GM21576 (cell line): Measurements from ENCODE around the gene PCDH11Y.
"Not testable (repeated sequence)": the region's sequence is repeated elsewhere in the genome, so short reads cannot be mapped to it uniquely, and the experiment has no call there.

Source experiments
- ATAC-seq: cut with Tn5 transposase; IDR thresholded peaks from one replicate; pipeline ENCODE4 v1.9.1; 2021; ENCODE audit warnings: mild to moderate bottlenecking, moderate library complexity; ENCODE audit not compliant: unreplicated experiment

Gene PCDH11Y, protein sequence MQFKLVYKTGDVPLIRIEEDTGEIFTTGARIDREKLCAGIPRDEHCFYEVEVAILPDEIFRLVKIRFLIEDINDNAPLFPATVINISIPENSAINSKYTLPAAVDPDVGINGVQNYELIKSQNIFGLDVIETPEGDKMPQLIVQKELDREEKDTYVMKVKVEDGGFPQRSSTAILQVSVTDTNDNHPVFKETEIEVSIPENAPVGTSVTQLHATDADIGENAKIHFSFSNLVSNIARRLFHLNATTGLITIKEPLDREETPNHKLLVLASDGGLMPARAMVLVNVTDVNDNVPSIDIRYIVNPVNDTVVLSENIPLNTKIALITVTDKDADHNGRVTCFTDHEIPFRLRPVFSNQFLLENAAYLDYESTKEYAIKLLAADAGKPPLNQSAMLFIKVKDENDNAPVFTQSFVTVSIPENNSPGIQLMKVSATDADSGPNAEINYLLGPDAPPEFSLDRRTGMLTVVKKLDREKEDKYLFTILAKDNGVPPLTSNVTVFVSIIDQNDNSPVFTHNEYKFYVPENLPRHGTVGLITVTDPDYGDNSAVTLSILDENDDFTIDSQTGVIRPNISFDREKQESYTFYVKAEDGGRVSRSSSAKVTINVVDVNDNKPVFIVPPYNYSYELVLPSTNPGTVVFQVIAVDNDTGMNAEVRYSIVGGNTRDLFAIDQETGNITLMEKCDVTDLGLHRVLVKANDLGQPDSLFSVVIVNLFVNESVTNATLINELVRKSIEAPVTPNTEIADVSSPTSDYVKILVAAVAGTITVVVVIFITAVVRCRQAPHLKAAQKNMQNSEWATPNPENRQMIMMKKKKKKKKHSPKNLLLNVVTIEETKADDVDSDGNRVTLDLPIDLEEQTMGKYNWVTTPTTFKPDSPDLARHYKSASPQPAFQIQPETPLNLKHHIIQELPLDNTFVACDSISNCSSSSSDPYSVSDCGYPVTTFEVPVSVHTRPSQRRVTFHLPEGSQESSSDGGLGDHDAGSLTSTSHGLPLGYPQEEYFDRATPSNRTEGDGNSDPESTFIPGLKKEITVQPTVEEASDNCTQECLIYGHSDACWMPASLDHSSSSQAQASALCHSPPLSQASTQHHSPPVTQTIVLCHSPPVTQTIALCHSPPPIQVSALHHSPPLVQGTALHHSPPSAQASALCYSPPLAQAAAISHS (N-terminal part only)

DNA sequence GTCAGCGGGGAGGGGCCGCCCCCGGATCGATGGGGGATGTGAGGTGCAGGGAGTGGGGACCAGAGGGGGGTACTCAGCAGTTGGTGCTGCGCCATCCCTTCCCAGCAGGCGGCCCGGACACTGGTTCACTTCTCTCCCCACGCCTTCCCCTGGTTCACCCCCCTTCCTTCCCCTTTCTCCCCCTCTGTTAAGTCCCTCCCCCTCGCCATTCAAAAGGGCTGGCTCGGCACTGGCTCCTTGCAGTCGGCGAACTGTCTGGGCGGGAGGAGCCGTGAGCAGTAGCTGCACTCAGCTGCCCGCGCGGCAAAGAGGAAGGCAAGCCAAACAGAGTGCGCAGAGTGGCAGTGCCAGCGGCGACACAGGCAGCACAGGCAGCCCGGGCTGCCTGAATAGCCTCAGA is at the start of gene PCDH11Y:
Gene PCDH11Y, plus strand, starts transcription at position 240 of the 400 bp plus-strand sequence. CDS start 56,804 bp downstream, outside the sequence.
- not testable (repeated sequence) for ATAC-seq

DNA sequence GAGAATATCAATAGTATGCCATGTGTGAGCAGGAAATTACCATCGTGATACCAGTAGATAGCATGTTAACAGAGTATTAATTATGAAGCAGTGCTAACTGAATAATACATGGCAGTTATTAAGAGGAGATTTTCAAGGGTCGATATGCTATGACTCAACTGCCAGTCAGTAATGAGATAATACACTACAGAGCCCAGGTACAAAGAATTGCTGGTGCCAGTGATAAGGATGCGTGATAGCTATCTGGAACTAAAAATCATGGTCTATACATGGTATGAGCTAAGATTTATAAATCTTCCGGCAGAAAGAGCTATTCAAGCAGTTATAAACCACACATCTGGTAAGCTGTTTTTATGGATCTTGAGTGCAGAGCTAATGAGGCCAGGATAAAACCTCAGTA is 32.2 kb upstream of the PCDH11Y start:
- ATAC-seq, result not testable (repeated sequence)

DNA sequence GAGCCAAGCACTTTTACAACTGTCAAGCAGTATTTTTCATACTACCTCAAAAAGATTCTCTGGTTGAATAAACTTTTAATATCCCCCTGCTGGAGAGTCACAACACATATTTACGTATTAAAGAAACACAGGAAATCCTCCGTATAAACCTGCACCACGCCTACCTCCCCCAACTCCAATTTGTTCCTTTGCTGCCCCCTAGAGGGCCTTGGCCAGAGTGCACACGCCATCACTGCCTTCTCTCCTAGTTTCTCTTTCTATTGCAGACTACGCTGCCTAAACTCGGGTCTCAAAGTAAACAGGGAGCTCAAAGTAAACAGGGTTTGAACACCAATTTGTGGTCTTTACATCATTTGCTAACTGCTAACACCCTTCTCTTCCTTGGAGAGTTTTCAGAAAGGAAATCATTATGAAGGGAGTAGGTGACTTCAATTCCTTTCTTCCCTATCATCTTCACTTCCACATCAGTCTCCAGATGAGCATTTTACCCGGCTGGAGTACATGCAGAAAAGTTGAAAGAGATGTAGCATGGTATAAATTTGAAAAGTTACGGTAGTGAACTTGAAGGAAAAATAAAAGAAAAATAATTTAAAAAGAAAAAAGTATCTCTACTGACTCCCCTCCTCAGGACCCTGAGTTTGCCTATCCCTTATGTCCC is 8.2 kb upstream of the PCDH11Y start:
- ATAC-seq, result peak; percentile 100

DNA sequence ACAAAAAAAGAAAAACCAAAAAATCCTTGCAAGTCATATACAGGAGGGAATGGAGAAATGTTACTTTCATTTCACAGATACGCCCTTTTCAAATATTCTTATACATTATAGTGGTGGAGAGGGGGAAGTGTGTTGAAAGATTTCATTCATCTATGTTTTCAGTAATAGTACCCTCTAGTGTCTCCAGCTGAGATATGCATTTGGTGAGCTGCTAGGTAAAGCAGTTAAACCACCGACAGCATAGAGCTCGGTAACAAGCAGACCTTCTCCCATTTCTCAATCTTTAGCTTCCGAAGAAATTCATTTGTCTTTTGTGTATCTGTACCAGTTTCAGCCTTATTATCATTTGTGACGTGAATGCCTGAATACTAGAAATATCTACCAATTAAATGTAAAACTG is 5.2 kb upstream of the PCDH11Y start:
- not testable (repeated sequence) for ATAC-seq

DNA sequence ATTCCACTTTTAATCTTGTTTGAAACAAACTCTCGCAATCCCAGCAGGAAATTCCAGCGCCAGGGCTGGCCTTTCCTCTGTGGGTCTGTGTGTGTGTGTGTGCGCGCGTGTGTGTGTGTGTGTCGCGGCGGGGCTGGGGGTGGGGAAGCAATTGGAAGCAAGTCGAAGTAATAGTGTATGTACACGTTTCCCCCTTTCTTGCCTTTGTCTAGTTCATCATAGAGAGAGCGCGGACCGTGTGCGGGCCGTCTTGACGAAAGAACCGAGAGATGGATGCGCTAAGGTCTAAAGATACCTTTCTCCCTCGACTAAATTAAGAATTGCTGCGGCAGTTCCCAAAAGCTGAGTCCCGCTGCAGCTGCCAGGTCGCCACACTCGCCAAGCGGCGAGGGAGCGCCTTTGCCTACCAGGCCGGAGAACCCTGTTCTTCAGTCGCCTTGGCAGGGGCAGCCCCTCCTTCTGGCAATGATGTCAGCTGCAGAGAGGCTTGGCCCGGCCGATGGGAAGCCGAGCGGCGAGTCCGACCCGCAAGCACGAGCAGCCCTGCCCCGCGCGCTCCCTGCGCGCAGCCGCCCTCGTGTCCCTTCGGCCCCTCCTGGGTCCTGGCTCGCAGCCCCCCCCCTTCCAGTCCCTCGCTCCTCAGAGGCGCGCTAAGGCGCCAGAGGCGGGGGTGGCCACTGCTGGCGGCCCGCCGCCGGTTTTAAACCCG is 2.5 kb downstream of the PCDH11Y start:
- not testable (repeated sequence) for ATAC-seq

DNA sequence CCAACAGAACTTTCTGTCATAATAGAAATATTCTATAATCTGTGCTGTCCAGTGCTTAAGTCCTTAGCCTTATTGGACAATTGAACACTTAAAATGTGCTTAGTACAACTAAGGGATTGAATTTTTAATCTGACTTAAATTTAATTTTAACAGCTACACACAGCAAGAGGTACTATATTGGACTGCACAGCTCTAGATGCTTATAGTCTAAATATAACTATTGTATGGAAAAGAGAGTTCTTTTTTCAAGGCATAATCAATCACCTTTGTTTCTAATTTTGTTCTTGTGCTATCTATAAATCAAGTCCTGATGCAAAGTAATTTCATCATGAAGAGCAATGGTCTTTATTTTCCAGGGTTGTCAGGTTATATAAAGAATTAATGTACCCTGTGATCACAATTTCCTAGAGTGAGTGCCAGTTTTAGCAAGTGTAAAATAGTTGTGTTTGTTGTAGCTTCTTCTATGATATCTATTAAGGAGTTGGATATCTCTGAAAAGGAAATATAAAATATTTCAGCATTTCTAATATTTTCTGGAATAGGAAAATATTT is 39.0 kb downstream of the PCDH11Y start:
- ATAC-seq, result not testable (repeated sequence)

DNA sequence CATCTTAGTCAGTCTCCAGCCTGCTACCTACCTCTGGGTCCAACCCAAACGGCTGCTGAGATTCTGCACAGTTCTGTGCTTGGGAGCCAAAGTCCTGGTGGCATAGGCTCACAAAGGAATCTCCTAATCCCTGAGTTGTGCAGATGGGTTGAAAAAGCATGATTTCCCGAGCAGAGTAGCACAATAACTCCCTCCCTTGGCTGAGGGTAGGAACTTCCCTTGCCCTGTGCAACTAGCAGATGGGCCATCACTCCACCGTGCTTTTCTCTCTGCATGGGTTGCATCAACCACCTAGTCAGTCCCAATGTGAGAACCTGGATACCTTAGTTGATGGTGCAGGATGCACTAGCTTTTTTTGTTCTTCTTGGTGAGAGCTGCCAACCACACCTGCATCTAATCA is 82.9 kb downstream of the PCDH11Y start:
- not testable (repeated sequence) for ATAC-seq

DNA sequence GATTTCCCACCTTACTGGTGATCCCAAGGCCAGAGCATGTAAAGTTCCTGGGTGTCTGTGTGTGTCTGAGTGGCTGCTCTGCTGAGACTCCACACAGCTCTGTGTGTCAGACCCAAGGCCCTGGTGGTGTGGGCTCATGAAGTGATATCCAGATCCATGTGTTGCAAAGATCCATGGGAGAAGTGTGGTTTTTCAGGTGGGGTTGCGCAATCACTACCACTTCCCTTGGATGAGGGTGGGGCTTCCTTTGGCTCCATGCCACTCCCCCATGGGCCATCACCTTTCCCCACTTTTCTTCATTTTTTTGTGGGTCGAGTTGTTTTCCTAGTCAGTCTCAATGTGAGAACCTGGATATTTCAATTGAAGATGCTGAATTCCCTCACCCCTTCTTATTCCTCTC is 182.9 kb downstream of the PCDH11Y start:
- not testable (repeated sequence) for ATAC-seq

DNA sequence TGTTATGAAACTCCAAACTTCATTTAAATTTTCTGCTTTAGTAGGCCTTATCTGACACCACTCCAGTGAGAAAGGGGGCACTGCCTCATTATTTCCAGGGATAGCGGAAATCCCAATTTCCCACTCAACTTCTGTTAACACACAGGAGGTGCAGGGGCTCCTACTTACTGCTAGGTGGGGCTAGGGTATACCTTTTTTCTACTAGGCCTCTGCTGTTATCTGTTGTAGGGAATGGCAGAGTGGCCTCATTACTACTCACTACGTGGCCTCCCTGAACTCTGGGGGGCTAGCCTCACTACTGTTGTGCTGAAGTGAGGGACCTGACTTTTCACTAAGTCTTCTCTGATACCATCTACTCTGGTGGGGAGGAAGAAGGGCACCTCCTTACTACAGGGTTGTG is 215.0 kb downstream of the PCDH11Y start:
- ATAC-seq, result not testable (repeated sequence)

DNA sequence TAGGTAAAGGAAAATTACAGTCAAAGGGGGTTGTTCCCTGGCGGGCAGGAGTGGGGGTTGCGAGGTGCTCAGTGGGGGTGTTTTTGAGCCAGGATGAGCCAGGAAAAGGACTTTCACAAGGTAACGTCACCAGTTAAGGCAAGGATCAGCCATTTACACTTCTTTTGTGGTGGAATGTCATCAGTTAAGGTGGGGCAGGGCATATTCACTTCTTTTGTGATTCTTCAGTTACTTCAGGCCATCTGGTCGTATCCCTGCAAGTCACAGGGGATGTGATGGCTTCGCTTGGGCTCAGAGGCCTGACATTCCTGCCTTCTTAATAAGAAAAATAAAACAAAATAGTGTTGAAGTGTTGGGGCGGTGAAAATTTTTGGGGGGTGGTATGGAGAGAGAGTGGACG is 324.8 kb downstream of the PCDH11Y start:
- not testable (repeated sequence) for ATAC-seq

DNA sequence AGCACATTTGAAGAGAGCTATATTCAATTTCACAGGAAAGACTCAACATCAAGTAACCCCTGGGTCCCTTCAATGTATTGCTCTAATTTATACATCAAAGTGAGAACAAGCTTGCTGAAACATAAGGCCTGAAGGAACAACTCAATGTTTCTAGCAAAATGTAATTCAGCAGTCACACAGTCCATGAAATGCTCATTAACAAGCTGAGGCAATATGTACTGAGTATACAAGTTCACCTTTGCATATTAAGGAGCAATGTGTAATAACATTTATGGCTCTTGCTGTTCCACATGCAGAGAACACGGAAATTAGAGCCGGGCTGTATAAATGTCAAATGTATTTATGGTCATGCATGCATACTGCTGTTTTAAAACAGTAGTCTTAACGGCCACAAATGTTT is 342.1 kb downstream of the PCDH11Y start:
- not testable (repeated sequence) for ATAC-seq

DNA sequence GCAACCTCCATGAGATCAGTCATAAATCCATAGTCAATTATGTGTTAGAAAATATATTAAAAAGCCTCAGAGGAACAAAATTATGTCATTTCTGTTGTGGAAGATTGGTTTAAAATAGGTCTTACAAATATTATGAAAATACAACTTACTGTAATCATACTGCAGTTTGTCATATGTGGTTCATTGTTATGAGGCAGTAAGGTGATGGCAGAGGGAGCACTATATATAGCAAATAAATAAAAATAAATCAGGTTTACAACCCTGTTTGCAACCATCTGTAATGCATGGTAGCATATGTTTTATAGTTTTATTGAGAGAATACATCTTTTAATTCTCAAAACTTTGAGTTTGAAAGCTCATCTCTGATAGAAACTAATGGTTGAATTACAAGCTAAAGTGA is 543.6 kb downstream of the PCDH11Y start:
- not testable (repeated sequence) for ATAC-seq

DNA sequence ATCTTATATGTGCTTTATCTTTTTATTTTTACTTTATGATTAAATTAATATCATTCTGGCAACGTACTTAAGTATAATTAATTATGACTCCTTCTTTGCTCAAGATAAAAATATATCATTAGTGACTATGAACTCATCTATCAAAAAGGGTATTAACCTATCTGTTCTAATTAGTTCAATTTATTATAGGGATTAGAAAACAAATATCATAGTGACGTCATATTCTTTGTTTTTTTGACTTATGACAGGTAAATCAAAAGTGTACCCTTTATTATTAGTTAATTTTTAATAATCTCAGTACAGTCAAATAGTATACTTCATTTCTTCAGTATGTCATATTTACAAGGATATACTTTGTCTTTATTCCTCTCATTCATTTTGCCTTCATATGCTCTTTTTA is 638.5 kb downstream of the PCDH11Y start:
- ATAC-seq, result not testable (repeated sequence)

DNA sequence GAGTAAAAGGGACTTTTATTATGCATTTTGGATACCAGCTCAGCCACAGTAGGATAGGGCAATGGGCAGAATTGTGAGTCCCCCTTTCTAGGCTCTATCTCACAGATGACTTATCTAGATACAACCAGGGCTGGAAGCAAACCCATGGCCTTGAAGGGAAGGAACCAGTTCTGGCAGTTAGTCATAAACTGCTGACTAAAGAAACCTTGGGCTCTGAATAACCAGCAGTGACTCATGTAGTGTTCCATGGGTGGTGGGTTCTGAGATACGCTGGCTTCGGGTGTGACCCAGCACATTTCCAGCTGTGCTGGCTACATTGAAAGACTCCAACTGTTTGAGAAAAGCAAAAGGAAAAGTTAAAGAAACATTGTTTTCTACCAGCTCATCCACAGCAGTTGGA is 679.2 kb downstream of the PCDH11Y start:
- ATAC-seq, result not testable (repeated sequence)

DNA sequence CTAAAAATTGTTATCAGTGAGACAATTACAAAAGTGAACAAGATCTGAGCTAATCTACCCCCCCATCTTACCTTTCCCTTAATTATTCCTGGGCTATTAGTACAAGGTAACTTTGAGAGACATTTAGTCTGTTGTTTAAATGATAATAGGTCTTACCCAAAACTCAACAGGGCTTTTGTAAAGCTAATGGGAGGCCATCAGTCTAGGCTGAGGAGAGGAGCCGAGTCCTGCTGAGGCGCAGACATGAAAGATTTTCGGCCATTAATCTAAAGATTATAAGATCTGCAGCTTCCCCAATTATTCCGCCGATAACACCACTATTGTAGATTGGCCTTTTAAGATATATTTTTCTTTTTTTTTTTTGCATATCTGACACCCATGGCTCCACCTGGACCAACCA is 708.6 kb downstream of the PCDH11Y start:
- ATAC-seq, result not testable (repeated sequence)

DNA sequence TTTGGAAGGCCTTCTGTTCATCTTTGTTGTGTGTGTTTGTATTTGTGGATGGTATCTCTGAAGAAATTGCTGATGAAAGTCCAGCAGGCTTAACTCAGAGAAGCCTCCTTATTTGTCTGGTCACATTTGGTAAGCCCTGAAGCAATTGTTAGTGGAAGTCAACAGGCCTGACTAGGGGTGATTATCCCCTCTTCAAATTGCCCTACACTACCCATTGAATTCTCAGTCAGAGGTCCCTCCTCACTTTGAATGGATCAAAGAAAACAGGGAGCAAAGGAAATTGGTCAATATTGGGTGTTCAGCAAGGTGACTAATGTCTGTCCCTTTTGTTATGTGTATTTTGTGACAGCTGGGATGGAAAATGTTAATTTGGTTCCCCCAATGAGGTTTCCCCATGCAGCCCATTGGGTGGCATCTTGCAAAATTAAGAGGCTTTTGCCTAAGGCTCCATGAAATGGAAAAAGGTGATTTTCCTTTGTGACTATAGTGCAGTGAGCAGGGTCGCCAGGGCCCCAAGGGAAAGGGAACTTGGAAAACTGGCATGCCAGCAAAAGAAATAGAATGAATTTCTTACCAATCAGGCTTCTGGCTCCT is 709.8 kb downstream of the PCDH11Y start:
- not testable (repeated sequence) for ATAC-seq

DNA sequence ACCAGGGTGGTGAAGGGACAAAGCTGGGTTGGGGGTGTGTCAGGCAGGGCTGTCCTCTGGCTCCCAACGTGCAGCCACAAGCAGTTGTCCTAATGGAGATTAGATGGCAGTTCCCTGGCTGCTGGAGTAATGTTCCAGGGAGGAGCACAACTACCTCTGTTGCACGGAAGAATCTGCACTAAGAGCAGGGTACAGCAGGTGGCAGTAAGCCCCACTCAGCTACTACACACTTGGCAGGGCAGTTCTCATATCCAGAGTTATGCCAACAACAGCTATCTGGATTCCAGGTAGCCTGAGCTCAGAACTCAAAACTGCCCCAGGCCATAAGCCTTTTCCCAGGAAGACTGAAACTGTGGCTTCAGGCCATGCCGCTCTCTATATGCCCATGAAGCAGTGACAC is 761.3 kb downstream of the PCDH11Y start:
- not testable (repeated sequence) for ATAC-seq

DNA sequence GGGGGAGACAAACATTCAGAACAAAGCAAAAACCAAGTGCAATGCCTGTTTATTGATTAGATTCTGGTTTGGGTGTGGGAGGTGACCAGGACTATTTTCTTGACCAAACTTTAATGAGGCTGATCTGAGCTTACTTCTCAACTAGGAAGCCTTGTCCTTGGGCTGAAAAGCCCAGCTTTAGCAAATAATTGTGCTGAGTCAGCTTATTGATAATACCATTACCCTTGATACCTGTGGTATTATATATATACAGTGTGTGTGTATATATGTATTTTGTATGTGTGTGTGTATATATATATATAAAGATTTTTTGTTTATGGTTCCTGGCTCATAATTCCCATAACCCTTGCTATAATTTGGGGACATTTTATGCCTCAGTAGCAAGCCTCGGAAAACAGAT is 776.4 kb downstream of the PCDH11Y start:
- not testable (repeated sequence) for ATAC-seq
